IPS-18a (cell line): ENCODE measurements around the gene ZSWIM4.
"Not testable (repeated sequence)": the region's sequence is repeated elsewhere in the genome, so short reads cannot be mapped to it uniquely, and the experiment has no call there.

Source experiments
- H3K27ac ChIP-seq: one replicate; pipeline ENCODE4 v1.5.1; 2013; ENCODE audit warnings: low read length
- H3K27me3 ChIP-seq: one replicate; pipeline ENCODE4 v1.6.1; 2013; ENCODE audit warnings: mild to moderate bottlenecking, low read length; ENCODE audit not compliant: control insufficient read depth, insufficient read depth
- H3K36me3 ChIP-seq: one replicate; pipeline ENCODE4 v1.6.1; 2013; ENCODE audit warnings: low read depth, low read length; ENCODE audit not compliant: control insufficient read depth
- H3K4me1 ChIP-seq: one replicate; pipeline ENCODE4 v1.6.1; 2013; ENCODE audit warnings: low read depth, low read length; ENCODE audit not compliant: control insufficient read depth
- H3K4me3 ChIP-seq: one replicate; pipeline ENCODE4 v1.5.1; 2013; ENCODE audit warnings: low read length
- H3K9ac ChIP-seq: one replicate; pipeline ENCODE4 v1.6.1; 2013; ENCODE audit warnings: mild to moderate bottlenecking, low read length, moderate library complexity
- H3K9me3 ChIP-seq: one replicate; pipeline ENCODE4 v1.6.1; 2013; ENCODE audit warnings: low read depth, low read length; ENCODE audit not compliant: control insufficient read depth

ZSWIM4 gene

GRCh38 chr19:13764101-13764807 is 31.0 kb upstream of the ZSWIM4 start, which contains the start of gene MRI1:
MRI1 (plus strand) TSS chr19:13764522; CDS start chr19:13764589, 67 bp downstream.
- H3K36me3 ChIP-seq: peaks cover 3% of the 10 kb centered on the region
- H3K4me1 ChIP-seq: no peaks in the 10 kb centered on the region
- no peak within 1 kb of the TSS for H3K27ac ChIP-seq
- no peaks in the 10 kb centered on the region for H3K9me3 ChIP-seq
- H3K4me3 ChIP-seq: peak within 1 kb of the TSS; percentile 50
- H3K27me3 ChIP-seq: peaks cover 8% of the 10 kb centered on the region
- no peak within 1 kb of the TSS for H3K9ac ChIP-seq

GRCh38 chr19:13764821-13765394 is 30.3 kb upstream of the ZSWIM4 start:
- H3K9me3 ChIP-seq: no peaks in the 10 kb centered on the region
- peaks cover 8% of the 10 kb centered on the region for H3K27me3 ChIP-seq
- H3K9ac ChIP-seq: no peak overlapping the region
- H3K27ac ChIP-seq: no peak overlapping the region
- no peaks in the 10 kb centered on the region for H3K4me1 ChIP-seq
- H3K36me3 ChIP-seq: no peaks in the 10 kb centered on the region
- H3K4me3 ChIP-seq: peak overlapping the region; percentile 46

- H3K4me1 ChIP-seq: no peaks in the 10 kb centered on the region
- no peaks in the 10 kb centered on the region for H3K36me3 ChIP-seq
- no peak overlapping the region for H3K27ac ChIP-seq
- peaks cover 8% of the 10 kb centered on the region for H3K27me3 ChIP-seq
- H3K4me3 ChIP-seq: peak overlapping the region; percentile 46
- H3K9ac ChIP-seq: no peak overlapping the region
- no peaks in the 10 kb centered on the region for H3K9me3 ChIP-seq
Observed at GRCh38 chr19:13765395-13766094, 29.7 kb upstream of the ZSWIM4 start.

- Histone ChIP-seq H3K9me3 (no peaks in the 10 kb centered on the region), H3K27ac (no peak overlapping the region), H3K27me3 (peaks cover 8% of the 10 kb centered on the region), H3K9ac (no peak overlapping the region), H3K4me1 (no peaks in the 10 kb centered on the region), H3K36me3 (no peaks in the 10 kb centered on the region), H3K4me3 (no peak overlapping the region)
Observed at GRCh38 chr19:13766095-13766481, 29.2 kb upstream of the ZSWIM4 start.

DNA sequence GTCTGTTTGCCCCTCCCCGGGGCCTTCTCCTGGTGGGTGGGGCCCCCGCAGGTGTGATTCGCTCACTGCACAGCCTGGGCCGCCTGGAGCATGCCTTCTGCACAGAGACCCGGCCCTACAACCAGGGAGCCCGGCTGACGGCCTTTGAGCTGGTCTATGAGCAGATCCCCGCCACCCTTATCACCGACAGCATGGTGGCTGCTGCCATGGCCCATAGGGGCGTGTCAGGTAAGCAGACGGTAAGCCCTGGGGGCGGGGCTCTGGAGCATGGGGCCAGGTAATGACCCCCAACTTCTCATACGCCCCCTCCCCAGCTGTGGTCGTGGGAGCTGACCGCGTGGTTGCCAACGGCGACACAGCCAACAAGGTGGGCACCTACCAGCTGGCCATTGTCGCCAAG is 26.7 kb upstream of the ZSWIM4 start:
- Histone ChIP-seq H3K9ac (no peak overlapping the region), H3K27ac (no peak overlapping the region), H3K36me3 (no peaks in the 10 kb centered on the region), H3K9me3 (no peaks in the 10 kb centered on the region), H3K4me3 (no peak overlapping the region), H3K4me1 (no peaks in the 10 kb centered on the region), H3K27me3 (peaks cover 8% of the 10 kb centered on the region)

- no peak overlapping the region for H3K9ac ChIP-seq
- peaks cover 5% of the 10 kb centered on the region for H3K27me3 ChIP-seq
- no peaks in the 10 kb centered on the region for H3K36me3 ChIP-seq
- H3K27ac ChIP-seq: no peak overlapping the region
- no peak overlapping the region for H3K4me3 ChIP-seq
- no peaks in the 10 kb centered on the region for H3K9me3 ChIP-seq
- no peaks in the 10 kb centered on the region for H3K4me1 ChIP-seq
Observed at GRCh38 chr19:13770013-13770635, 25.1 kb upstream of the ZSWIM4 start.

- Histone ChIP-seq H3K9me3 (no peaks in the 10 kb centered on the region), H3K4me3 (peak within 1 kb of the TSS; percentile 81), H3K4me1 (peaks cover 3% of the 10 kb centered on the region), H3K27me3 (no peaks in the 10 kb centered on the region), H3K36me3 (peaks cover 22% of the 10 kb centered on the region), H3K27ac (peak within 1 kb of the TSS; percentile 83), H3K9ac (peak within 1 kb of the TSS; percentile 92)
Observed at GRCh38 chr19:13774217-13775191, 20.7 kb upstream of the ZSWIM4 start, which contains the start of gene C19orf53. C19orf53 (plus strand) TSS chr19:13774456; CDS start chr19:13774478, 22 bp downstream.

DNA sequence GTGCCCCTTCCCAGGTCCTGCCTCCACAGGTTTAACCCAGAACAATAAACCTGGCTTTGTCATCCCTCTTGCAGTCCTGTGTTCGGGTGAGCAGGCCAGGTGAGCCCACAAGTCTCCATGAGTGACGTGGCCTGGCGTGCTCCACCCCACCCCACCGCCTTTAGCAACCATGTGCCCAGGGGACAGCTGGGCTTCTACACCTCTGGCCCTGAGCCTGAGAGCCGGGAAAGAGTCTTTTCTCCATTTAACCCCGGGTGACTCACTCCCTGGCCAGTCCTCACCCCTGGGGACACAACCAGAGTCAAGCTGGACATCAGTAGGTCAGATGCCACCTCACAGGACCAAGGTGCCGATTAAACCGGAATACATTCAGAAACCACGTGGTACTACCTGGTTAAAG is 16.8 kb upstream of the ZSWIM4 start:
- H3K9ac ChIP-seq: no peak overlapping the region

GRCh38 chr19:13778847-13779246 is 16.4 kb upstream of the ZSWIM4 start:
- no peak overlapping the region for H3K4me3 ChIP-seq
- no peaks in the 10 kb centered on the region for H3K9me3 ChIP-seq
- no peak overlapping the region for H3K9ac ChIP-seq
- no peak overlapping the region for H3K27ac ChIP-seq
- H3K36me3 ChIP-seq: peaks cover 22% of the 10 kb centered on the region
- H3K27me3 ChIP-seq: no peaks in the 10 kb centered on the region
- H3K4me1 ChIP-seq: peaks cover 3% of the 10 kb centered on the region

More for the DNA sequence above, 16.8 kb upstream of the ZSWIM4 start:
- Histone ChIP-seq H3K36me3 (peaks cover 22% of the 10 kb centered on the region), H3K4me3 (no peak overlapping the region), H3K9me3 (no peaks in the 10 kb centered on the region), H3K27me3 (no peaks in the 10 kb centered on the region), H3K27ac (no peak overlapping the region), H3K4me1 (peaks cover 3% of the 10 kb centered on the region)

GRCh38 chr19:13779794-13780193 is 15.4 kb upstream of the ZSWIM4 start:
- not testable (repeated sequence) for H3K4me3 ChIP-seq, H3K27ac ChIP-seq, H3K27me3 ChIP-seq, H3K9me3 ChIP-seq, H3K4me1 ChIP-seq, H3K9ac ChIP-seq
- H3K36me3 ChIP-seq: peaks cover 22% of the 10 kb centered on the region
